Thyroid gland (tissue), 4 donors: ENCODE data around the gene RYR3.

Experiments
- POLR2A ChIP-seq, 2 donors: fragments of 450-650 bp; IDR thresholded peaks; one replicate each; pipeline ENCODE4 v1.6.1; 2017; ENCODE audit warnings: antibody characterized with exemption in 2 of 2, mild to moderate bottlenecking in 2 of 2, moderate library complexity in 1 of 2
- TF ChIP-seq, protein P1 (sequence below), 6 experiments: fragments of 200-600 bp in 3 of 6; fragments of 450-650 bp in 3 of 6; sonication (generic) in 3 of 6; IDR thresholded peaks; one replicate each; pipeline ENCODE4 v1.5.1; 2016 to 2019; ENCODE audit warnings: antibody characterized with exemption in 6 of 6, mild to moderate bottlenecking in 2 of 6, inconsistent platforms in 1 of 6, moderate library complexity in 1 of 6

GRCh38 chr15:33473714-33474113, 162.9 kb downstream of the RYR3 start:
- TF ChIP-seq, protein P1, sequence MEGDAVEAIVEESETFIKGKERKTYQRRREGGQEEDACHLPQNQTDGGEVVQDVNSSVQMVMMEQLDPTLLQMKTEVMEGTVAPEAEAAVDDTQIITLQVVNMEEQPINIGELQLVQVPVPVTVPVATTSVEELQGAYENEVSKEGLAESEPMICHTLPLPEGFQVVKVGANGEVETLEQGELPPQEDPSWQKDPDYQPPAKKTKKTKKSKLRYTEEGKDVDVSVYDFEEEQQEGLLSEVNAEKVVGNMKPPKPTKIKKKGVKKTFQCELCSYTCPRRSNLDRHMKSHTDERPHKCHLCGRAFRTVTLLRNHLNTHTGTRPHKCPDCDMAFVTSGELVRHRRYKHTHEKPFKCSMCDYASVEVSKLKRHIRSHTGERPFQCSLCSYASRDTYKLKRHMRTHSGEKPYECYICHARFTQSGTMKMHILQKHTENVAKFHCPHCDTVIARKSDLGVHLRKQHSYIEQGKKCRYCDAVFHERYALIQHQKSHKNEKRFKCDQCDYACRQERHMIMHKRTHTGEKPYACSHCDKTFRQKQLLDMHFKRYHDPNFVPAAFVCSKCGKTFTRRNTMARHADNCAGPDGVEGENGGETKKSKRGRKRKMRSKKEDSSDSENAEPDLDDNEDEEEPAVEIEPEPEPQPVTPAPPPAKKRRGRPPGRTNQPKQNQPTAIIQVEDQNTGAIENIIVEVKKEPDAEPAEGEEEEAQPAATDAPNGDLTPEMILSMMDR (IDR thresholded peaks at IDR 0.05) = no peak
- no peak for TF ChIP-seq POLR2A (IDR thresholded peaks at IDR 0.05)
